ENCODE results near the gene SLC5A12. TPM values are rescaled to one million over a fixed set of nuclear protein-coding genes. Genes with fewer than 3 reads are reported as not detected.

The SLC5A12 gene
- total RNA-seq, 1 experiment from 2014 or later, result not detected

DNA sequence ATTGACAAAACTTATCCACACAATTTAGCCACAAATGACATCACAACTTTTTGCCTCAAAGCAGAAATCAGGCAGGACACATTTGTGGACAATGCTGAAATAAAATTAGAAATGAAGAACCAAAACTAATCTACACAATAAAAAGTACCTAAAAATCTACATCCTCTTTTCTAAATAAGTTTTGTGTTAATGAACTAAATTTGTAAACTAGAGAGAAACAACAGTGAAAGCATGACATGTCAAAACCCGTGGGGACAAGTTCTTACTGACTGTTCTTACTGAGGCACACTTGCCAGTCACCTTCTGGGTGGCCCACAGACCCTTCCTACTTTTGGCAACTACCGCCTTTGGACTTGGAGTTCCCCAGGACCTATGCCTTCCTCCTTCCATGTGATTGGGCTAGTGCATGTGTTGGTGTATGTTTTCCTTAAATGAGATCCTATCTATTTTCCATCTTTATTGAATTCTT is 89.1 kb downstream of the SLC5A12 start:
- no peak overlapping the region for H3K4me3 ChIP-seq (ENCODE audit: low read depth, low read length, poor library complexity, severe bottlenecking)
- no TSS peak for BruUV-seq (replicated peaks)
- POLR2A ChIA-PET (ENCODE audit: low non-redundant PET), result no interaction called here
- CTCF ChIA-PET, result no interaction called here
- H3K27ac ChIP-seq (ENCODE audit: low read depth, low read length, poor library complexity, severe bottlenecking), result no peak overlapping the region
- H3K27me3 ChIP-seq (replicated peaks; ENCODE audit: insufficient read depth, low read depth, low read length, poor library complexity), result no peaks in the 10 kb centered on the region
- no peaks in the 10 kb centered on the region for H3K4me1 ChIP-seq (ENCODE audit: insufficient read depth, low read length, poor library complexity, severe bottlenecking)
- TF ChIP-seq, protein P1, sequence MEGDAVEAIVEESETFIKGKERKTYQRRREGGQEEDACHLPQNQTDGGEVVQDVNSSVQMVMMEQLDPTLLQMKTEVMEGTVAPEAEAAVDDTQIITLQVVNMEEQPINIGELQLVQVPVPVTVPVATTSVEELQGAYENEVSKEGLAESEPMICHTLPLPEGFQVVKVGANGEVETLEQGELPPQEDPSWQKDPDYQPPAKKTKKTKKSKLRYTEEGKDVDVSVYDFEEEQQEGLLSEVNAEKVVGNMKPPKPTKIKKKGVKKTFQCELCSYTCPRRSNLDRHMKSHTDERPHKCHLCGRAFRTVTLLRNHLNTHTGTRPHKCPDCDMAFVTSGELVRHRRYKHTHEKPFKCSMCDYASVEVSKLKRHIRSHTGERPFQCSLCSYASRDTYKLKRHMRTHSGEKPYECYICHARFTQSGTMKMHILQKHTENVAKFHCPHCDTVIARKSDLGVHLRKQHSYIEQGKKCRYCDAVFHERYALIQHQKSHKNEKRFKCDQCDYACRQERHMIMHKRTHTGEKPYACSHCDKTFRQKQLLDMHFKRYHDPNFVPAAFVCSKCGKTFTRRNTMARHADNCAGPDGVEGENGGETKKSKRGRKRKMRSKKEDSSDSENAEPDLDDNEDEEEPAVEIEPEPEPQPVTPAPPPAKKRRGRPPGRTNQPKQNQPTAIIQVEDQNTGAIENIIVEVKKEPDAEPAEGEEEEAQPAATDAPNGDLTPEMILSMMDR (conservative IDR thresholded peaks at IDR 0.05; ENCODE audit: low read depth, low read length), result no peak
- no peak for TF ChIP-seq EZH2 (IDR thresholded peaks at IDR 0.05; ENCODE audit: borderline replicate concordance, low read depth, low read length, poor library complexity, severe bottlenecking)
- H3K9me3 ChIP-seq (ENCODE audit: low read depth, low read length, poor library complexity, severe bottlenecking), result no peaks in the 10 kb centered on the region
- intact Hi-C loops (cut with micrococcal nuclease; ENCODE audit: unreplicated experiment), result no loop called here
- no peaks in the 10 kb centered on the region for H3K36me3 ChIP-seq (ENCODE audit: insufficient read depth, low read length, poor library complexity, severe bottlenecking)
- no peak for DNase-seq (ENCODE audit: low spot score)

DNA sequence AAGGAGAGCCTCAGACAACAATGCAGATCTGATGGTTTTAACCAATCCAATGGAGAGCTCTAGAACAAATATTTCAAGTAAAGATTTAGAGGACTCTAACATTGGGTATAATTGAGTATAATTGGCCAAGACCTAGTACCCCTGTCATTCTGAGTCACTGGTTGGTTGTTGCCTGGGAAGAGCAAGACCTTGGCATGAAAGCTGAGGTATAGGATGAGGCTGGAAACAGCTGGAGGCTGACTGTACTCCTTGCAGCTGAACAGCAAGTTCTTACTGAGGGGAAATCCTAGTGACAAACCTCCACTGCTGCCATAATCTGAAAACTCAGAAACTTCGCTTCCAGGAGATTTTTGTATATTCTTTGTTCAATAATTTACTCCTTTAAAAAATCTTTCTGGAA is 95.5 kb downstream of the SLC5A12 start:
- CTCF ChIA-PET, result no interaction called here
- no peaks in the 10 kb centered on the region for H3K36me3 ChIP-seq (ENCODE audit: insufficient read depth, low read length, poor library complexity, severe bottlenecking)

DNA sequence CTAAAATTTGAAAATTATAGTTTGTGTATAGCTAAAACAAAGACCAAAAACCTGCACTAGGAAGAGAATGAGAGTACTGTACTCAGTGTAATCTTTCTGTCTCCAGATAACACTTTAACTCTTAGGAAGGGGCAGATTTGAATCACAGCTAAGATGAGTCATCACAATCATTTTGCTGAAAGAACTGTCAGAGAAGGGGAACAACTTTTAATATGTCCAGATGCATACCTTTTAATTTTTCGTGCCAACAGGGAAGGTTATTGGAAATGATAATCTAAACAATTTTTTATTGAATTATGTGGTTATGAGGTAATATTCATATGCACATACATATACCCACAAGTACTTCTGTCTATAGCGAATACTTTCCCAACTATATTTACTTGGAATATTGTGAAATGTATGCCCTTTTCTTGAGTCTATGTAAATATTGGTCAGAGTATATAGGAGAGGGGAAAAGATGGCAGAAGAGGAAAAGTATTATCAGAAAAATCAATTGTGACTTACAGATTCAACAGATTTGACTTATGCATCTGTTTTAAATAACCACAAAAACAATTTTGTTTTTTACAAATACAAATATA is 98.7 kb downstream of the SLC5A12 start:
- CTCF ChIA-PET, result no interaction called here
- H3K4me1 ChIP-seq (ENCODE audit: insufficient read depth, low read length, poor library complexity, severe bottlenecking), result peaks cover 44% of the 10 kb centered on the region
- TF ChIP-seq, protein P1 (conservative IDR thresholded peaks at IDR 0.05; ENCODE audit: low read depth, low read length), result no peak
- no peak for TF ChIP-seq EZH2 (IDR thresholded peaks at IDR 0.05; ENCODE audit: borderline replicate concordance, low read depth, low read length, poor library complexity, severe bottlenecking)
- no peaks in the 10 kb centered on the region for H3K27me3 ChIP-seq (replicated peaks; ENCODE audit: insufficient read depth, low read depth, low read length, poor library complexity)
- no peaks in the 10 kb centered on the region for H3K36me3 ChIP-seq (ENCODE audit: insufficient read depth, low read length, poor library complexity, severe bottlenecking)
- no peak overlapping the region for H3K27ac ChIP-seq (ENCODE audit: low read depth, low read length, poor library complexity, severe bottlenecking)
- intact Hi-C loops (cut with micrococcal nuclease; ENCODE audit: unreplicated experiment), result no loop called here
- no peaks in the 10 kb centered on the region for H3K9me3 ChIP-seq (ENCODE audit: low read depth, low read length, poor library complexity, severe bottlenecking)
- no peak overlapping the region for H3K4me3 ChIP-seq (ENCODE audit: low read depth, low read length, poor library complexity, severe bottlenecking)
- peak; percentile 76 for DNase-seq (ENCODE audit: low spot score)
- no TSS peak for BruUV-seq (replicated peaks)
- POLR2A ChIA-PET (ENCODE audit: low non-redundant PET), result no interaction called here

More for the DNA sequence above, 95.5 kb downstream of the SLC5A12 start:
- no peaks in the 10 kb centered on the region for H3K27me3 ChIP-seq (replicated peaks; ENCODE audit: insufficient read depth, low read depth, low read length, poor library complexity)
- peaks cover 16% of the 10 kb centered on the region for H3K4me1 ChIP-seq (ENCODE audit: insufficient read depth, low read length, poor library complexity, severe bottlenecking)
- no peak overlapping the region for H3K27ac ChIP-seq (ENCODE audit: low read depth, low read length, poor library complexity, severe bottlenecking)
- peak; percentile 47 for DNase-seq (ENCODE audit: low spot score)
- intact Hi-C loops (cut with micrococcal nuclease; ENCODE audit: unreplicated experiment), result no loop called here
- TF ChIP-seq EZH2 (IDR thresholded peaks at IDR 0.05; ENCODE audit: borderline replicate concordance, low read depth, low read length, poor library complexity, severe bottlenecking), result no peak
- TF ChIP-seq, protein P1 (conservative IDR thresholded peaks at IDR 0.05; ENCODE audit: low read depth, low read length), result no peak
- no peak overlapping the region for H3K4me3 ChIP-seq (ENCODE audit: low read depth, low read length, poor library complexity, severe bottlenecking)
- POLR2A ChIA-PET (ENCODE audit: low non-redundant PET), result no interaction called here
- BruUV-seq (replicated peaks), result no TSS peak
- no peaks in the 10 kb centered on the region for H3K9me3 ChIP-seq (ENCODE audit: low read depth, low read length, poor library complexity, severe bottlenecking)

Data from A673 (cell line).